ENCODE measurements around the gene DPP10.
"Not testable (repeated sequence)": the region's sequence is repeated elsewhere in the genome, so short reads cannot be mapped to it uniquely, and the experiment has no call there.

DPP10 gene

GRCh38 chr2:115440746-115441145, 998.3 kb downstream of the DPP10 start:
- not testable (repeated sequence) for DNase-seq (ENCODE audit: low read depth)

GRCh38 chr2:115443539-115444185, 1001.2 kb downstream of the DPP10 start:
- DNase-seq (ENCODE audit: low read depth): no peak

- no peak for DNase-seq (ENCODE audit: low read depth)
These were observed 1017.6 kb downstream of the DPP10 start for GRCh38 chr2:115460008-115460407.

GRCh38 chr2:115480741-115481140, 1038.3 kb downstream of the DPP10 start:
- no peak for DNase-seq (ENCODE audit: low read depth)

- no peak for DNase-seq (ENCODE audit: low read depth)
These were observed 1039.4 kb downstream of the DPP10 start for GRCh38 chr2:115481842-115482241.

- no peak for DNase-seq (ENCODE audit: low read depth)
These were observed 1041.2 kb downstream of the DPP10 start for GRCh38 chr2:115483666-115484065.

- no peak for DNase-seq (ENCODE audit: low read depth)
These were observed 1042.0 kb downstream of the DPP10 start for GRCh38 chr2:115484486-115484885.

GRCh38 chr2:115484983-115485382, 1042.5 kb downstream of the DPP10 start:
- no peak for DNase-seq (ENCODE audit: low read depth)

- DNase-seq (ENCODE audit: low read depth): no peak
These were observed 1048.8 kb downstream of the DPP10 start for GRCh38 chr2:115491186-115491793.

- DNase-seq (ENCODE audit: low read depth): no peak
These were observed 1062.9 kb downstream of the DPP10 start for GRCh38 chr2:115505331-115505730.

- no peak for DNase-seq (ENCODE audit: low read depth)
These were observed 1078.3 kb downstream of the DPP10 start for GRCh38 chr2:115520727-115521126.

- DNase-seq (ENCODE audit: low read depth): no peak
These were observed 1082.0 kb downstream of the DPP10 start for GRCh38 chr2:115524452-115524851.

- no peak for DNase-seq (ENCODE audit: low read depth)
These were observed 1087.2 kb downstream of the DPP10 start for GRCh38 chr2:115529627-115530026.

- no peak for DNase-seq (ENCODE audit: low read depth)
These were observed 1090.6 kb downstream of the DPP10 start for GRCh38 chr2:115533081-115533480.

GRCh38 chr2:115541814-115542213, 1099.4 kb downstream of the DPP10 start:
- no peak for DNase-seq (ENCODE audit: low read depth)

GRCh38 chr2:115542331-115542730, 1099.9 kb downstream of the DPP10 start:
- no peak for DNase-seq (ENCODE audit: low read depth)

- DNase-seq (ENCODE audit: low read depth): no peak
These were observed 1100.6 kb downstream of the DPP10 start for GRCh38 chr2:115543024-115543423.

- no peak for DNase-seq (ENCODE audit: low read depth)
These were observed 1101.0 kb downstream of the DPP10 start for GRCh38 chr2:115543461-115543860.

- no peak for DNase-seq (ENCODE audit: low read depth)
These were observed 1107.2 kb downstream of the DPP10 start for GRCh38 chr2:115549611-115550130.

- no peak for DNase-seq (ENCODE audit: low read depth)
These were observed 1110.3 kb downstream of the DPP10 start for GRCh38 chr2:115552726-115553125.

GRCh38 chr2:115554153-115554552, 1111.7 kb downstream of the DPP10 start:
- no peak for DNase-seq (ENCODE audit: low read depth)

- no peak for DNase-seq (ENCODE audit: low read depth)
These were observed 1116.3 kb downstream of the DPP10 start for GRCh38 chr2:115558725-115559124.

- no peak for DNase-seq (ENCODE audit: low read depth)
These were observed 1118.2 kb downstream of the DPP10 start for GRCh38 chr2:115560666-115561065.

- no peak for DNase-seq (ENCODE audit: low read depth)
These were observed 1126.2 kb downstream of the DPP10 start for GRCh38 chr2:115568643-115569042.
